Gastrocnemius medialis (tissue), 4 donors: ENCODE results near the gene EME1. TPM values are rescaled to one million over a fixed set of nuclear protein-coding genes. Genes with fewer than 3 reads are reported as not detected.

ENCODE experiments used
- ATAC-seq, 2 donors: fragments of 150-250 bp; one replicate each; pipeline ENCODE4 v1.9.1; 2016
- DNase-seq, 2 donors: peaks; one replicate each; pipeline ENCODE4 v3.0.0-alpha.2; 2019
- H3K27ac ChIP-seq, 4 donors: fragments of 200-600 bp; sonication (generic); 1 replicate in 1 of 4; 2 replicates in 3 of 4; pipeline ENCODE4 v1.5.1; 2016 to 2018; ENCODE audit warnings: mild to moderate bottlenecking in 2 of 4, moderate library complexity in 1 of 4
- H3K27me3 ChIP-seq, 3 donors: fragments of 200-600 bp; sonication (generic) in 2 of 3; 1 replicate in 1 of 3; 2 replicates in 2 of 3; pipeline versions ENCODE4 v1.5.1 to v1.6.0; 2016 to 2019; ENCODE audit warnings: mild to moderate bottlenecking in 1 of 3, moderate library complexity in 1 of 3
- H3K36me3 ChIP-seq, 2 donors: fragments of 200-600 bp; sonication (generic) in 1 of 2; one replicate each; pipeline ENCODE4 v1.5.1; 2017 to 2018
- H3K4me1 ChIP-seq, 2 donors: fragments of 200-600 bp; sonication (generic) in 1 of 2; one replicate each; pipeline ENCODE4 v1.5.1; 2016 to 2017; ENCODE audit warnings: mild to moderate bottlenecking in 2 of 2
- H3K4me3 ChIP-seq, 4 donors: fragments of 200-600 bp; sonication (generic) in 3 of 4; 1 replicate in 1 of 4; 2 replicates in 3 of 4; pipeline ENCODE4 v1.5.1; 2016 to 2019; ENCODE audit warnings: mild to moderate bottlenecking in 2 of 4
- H3K9me3 ChIP-seq, 3 donors: fragments of 200-600 bp; sonication (generic) in 2 of 3; 1 replicate in 1 of 3; 2 replicates in 2 of 3; pipeline ENCODE4 v1.5.1; 2016 to 2019
- CTCF ChIP-seq, 5 experiments: fragments of 450-650 bp in 3 of 5; fragments of 200-600 bp in 2 of 5; sonication (generic) in 2 of 5; IDR thresholded peaks in 4 of 5; conservative IDR thresholded peaks in 1 of 5; 1 replicate in 4 of 5; 2 replicates in 1 of 5; pipeline ENCODE4 v1.5.1; 2016 to 2019; ENCODE audit warnings: antibody characterized with exemption in 5 of 5, mild to moderate bottlenecking in 3 of 5, moderate library complexity in 3 of 5
- POLR2A ChIP-seq, 2 donors: fragments of 450-650 bp; IDR thresholded peaks; one replicate each; pipeline ENCODE4 v1.6.1; 2017; ENCODE audit warnings: antibody characterized with exemption in 2 of 2, mild to moderate bottlenecking in 2 of 2, moderate library complexity in 2 of 2
- in situ Hi-C, 4 donors: fragments of 200-750 bp; cut with MboI; loops; one replicate each; pipeline versions ENCODE4 v1.15.0 to v1.8.0; 2017; ENCODE audit warnings: low sequenced_read_pairs in 4 of 4
- intact Hi-C: fragments of 100-400 bp; cut with DNase I; formaldehyde crosslinking; loops from one replicate; pipeline ENCODE4 v1.15.1; 2023; ENCODE audit warnings: low total_unique reads
- total RNA-seq, 4 donors: library from RNA; depleted of rRNA; stranded (reverse); fragments of >200 nt; gene quantifications; one replicate each; pipeline versions ENCODE4 v1.1.0 to v1.2.3, GENCODE V29; 2016

The EME1 gene
- total RNA-seq, 4 donors from 2014 or later: 0.82 to 0.95 TPM; not detected in 2

DNA sequence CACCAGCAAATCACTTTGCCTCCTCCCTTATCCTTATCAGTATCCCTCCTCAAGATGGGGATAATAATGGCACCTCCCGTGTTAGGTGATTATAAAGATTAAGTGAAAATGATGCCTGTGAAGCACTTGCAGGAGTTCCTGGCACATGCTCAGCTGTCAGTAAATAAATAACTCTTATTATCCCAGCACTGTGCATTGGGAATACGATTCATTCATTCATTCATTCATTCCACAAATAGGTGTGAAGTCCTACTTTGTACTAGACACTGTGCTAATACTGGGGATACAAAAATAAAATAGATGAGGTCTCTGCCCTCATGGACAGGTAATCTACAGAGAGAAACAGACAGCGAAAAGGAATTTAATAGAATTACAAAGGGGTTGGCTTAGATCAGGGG lies 25.1 kb upstream of the EME1 start:
- ATAC-seq (no peak), DNase-seq (no peak)
- Histone ChIP-seq H3K27ac (no peak overlapping the region), H3K9me3 (no peaks in the 10 kb centered on the region), H3K36me3 (no peaks in the 10 kb centered on the region), H3K27me3 (no peaks in the 10 kb centered on the region), H3K4me1 (peaks cover 8 to 19% of the 10 kb centered on the region in 2 donors), H3K4me3 (no peak overlapping the region)
- in situ Hi-C loops (no loop called here), intact Hi-C loops (no loop called here)
- no peak for TF ChIP-seq CTCF (IDR thresholded peaks at IDR 0.05 in 4 of 5, conservative IDR thresholded peaks at IDR 0.05 in 1 of 5)
- no peak for TF ChIP-seq POLR2A (IDR thresholded peaks at IDR 0.05)

DNA sequence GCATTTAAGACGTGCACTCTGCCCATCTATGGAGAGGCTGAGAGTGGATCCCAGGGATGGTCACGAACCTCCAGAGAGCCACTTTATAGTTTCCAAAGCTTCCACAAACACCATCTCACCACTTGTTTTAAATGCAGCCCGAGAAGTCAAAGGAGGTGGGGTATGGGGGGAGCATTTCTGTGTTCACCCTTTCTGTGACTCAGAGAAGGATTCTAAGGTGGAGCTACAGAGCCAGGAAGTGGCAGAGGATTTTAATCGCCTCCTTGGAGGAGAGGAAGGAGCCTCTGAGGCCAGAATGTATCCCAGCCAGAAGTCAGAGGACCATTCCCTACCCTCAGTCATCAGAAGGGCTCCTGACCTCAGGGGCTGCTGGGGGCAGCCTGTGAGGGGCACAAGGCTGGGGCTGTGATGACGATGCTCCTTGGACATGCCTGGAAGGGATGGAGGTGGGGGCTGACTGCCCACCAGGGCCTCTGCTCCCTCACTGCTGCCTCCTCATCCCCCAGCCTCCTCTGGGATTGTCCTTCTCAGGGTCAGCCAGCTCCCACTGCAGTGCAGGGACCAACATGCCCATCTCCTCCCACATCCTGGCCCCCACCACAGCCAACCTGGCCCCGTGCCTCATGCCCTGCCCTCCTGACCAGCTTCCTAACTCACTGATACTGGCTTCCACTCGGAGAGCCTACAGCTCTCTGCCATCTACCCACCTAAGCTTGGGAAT lies 24.3 kb upstream of the EME1 start:
- Histone ChIP-seq H3K27me3 (no peaks in the 10 kb centered on the region), H3K27ac (no peak overlapping the region), H3K36me3 (no peaks in the 10 kb centered on the region), H3K4me1 (peaks cover 8 to 19% of the 10 kb centered on the region in 2 donors), H3K9me3 (no peaks in the 10 kb centered on the region), H3K4me3 (no peak overlapping the region)
- ATAC-seq: no peak
- in situ Hi-C loops: no loop called here
- DNase-seq: no peak
- TF ChIP-seq CTCF (IDR thresholded peaks at IDR 0.05 in 4 of 5, conservative IDR thresholded peaks at IDR 0.05 in 1 of 5) (no peak), POLR2A (IDR thresholded peaks at IDR 0.05) (no peak)
- intact Hi-C loops: no loop called here

DNA sequence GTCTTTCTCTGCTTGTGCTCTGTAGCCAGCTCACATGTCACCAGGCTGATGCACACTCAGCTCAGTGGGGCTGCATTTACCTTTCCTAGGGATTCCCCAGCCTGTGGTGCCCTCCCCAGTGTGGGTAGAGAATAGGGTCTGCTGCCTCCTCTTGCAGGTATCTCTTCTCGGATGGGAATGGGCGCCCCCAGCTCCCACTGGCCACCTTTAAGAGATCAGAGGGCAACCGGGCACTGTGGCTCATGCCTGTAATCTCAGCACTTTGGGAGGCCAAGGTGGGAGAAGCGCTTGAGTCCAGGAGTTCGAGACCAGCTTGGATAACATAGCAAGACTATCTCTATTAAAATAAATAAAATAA lies 23.8 kb upstream of the EME1 start:
- H3K4me3 ChIP-seq: no peak overlapping the region
- DNase-seq: peak in 1 of 2 donors; percentile 2
- in situ Hi-C loops: no loop called here
- intact Hi-C loops: no loop called here
- no peak overlapping the region for H3K27ac ChIP-seq
- ATAC-seq: no peak
- H3K27me3 ChIP-seq: no peaks in the 10 kb centered on the region
- peaks cover 0 to 1% of the 10 kb centered on the region in 2 donors for H3K36me3 ChIP-seq
- no peak for TF ChIP-seq POLR2A (IDR thresholded peaks at IDR 0.05)
- no peak for TF ChIP-seq CTCF (IDR thresholded peaks at IDR 0.05 in 4 of 5, conservative IDR thresholded peaks at IDR 0.05 in 1 of 5)
- peaks cover 8 to 19% of the 10 kb centered on the region in 2 donors for H3K4me1 ChIP-seq
- no peaks in the 10 kb centered on the region for H3K9me3 ChIP-seq

DNA sequence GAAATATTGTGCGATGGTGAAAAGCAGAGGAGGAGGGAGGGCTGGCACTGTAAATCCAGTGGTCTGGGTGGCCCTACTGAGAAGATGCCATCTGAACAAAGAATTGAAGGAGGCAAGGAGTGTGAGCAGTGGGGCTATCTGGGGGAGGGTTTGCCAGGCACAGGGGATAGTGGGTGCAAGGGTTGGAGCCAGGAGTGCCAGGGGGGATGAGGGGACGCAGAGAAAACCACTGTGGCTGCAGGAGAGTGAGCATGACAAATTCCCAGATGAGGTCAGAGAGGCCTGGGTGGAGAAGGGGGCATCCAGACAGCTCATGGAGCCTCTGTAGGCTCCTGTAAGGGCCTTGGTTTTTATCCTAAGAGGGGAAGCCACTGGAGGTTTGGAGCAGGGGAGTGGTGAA lies 22.3 kb upstream of the EME1 start:
- ATAC-seq (no peak), DNase-seq (no peak)
- H3K4me3 ChIP-seq: no peak overlapping the region
- intact Hi-C loops (no loop called here), in situ Hi-C loops (no loop called here)
- no peaks in the 10 kb centered on the region for H3K9me3 ChIP-seq
- no peaks in the 10 kb centered on the region for H3K27me3 ChIP-seq
- peaks cover 0 to 11% of the 10 kb centered on the region in 2 donors for H3K36me3 ChIP-seq
- no peak for TF ChIP-seq CTCF (IDR thresholded peaks at IDR 0.05 in 4 of 5, conservative IDR thresholded peaks at IDR 0.05 in 1 of 5)
- H3K27ac ChIP-seq: no peak overlapping the region
- H3K4me1 ChIP-seq: peaks cover 8 to 14% of the 10 kb centered on the region in 2 donors
